HG02763 (cell line): ENCODE results near the gene DEPDC7.
A peak's percentile ranks its signal among the peaks of the same experiment; 100 is the strongest.

ENCODE experiments used
- ATAC-seq: cut with Tn5 transposase; IDR thresholded peaks from one replicate; pipeline ENCODE4 v1.9.1; 2021; ENCODE audit warnings: mild to moderate bottlenecking, moderate library complexity; ENCODE audit not compliant: unreplicated experiment

Gene DEPDC7

DNA sequence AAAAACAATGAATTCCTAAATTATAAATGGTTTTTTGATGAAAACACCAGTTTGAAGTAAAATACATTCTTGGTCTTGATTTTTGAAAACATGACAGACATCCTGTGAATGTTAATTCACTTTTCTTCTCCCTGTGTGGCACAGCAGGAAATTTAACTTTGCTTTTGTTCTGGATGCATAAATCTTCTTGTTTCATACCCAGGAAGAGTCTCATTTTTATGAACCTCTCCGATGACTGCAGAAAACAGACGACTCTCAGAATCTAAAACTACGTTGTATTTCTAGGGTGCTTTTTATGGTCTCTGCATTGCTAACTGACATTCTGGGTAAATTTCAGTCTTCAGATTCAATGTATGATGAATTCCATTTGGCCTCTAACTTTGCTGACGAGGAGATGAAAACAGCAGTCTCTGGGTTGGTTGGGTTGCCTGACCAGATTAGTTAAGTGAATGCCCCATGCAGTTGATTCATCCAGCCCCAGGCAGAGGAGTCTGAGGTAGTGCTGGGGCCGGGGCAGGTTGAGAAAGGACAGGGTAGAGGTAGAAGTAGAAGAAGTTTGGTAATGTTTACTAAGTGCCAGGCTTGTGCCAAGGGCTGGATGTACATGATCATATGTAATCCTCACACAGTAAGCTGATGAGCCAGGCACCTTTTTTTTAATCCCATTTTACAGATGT is 43.8 kb downstream of the DEPDC7 start:
- no peak for ATAC-seq

DNA sequence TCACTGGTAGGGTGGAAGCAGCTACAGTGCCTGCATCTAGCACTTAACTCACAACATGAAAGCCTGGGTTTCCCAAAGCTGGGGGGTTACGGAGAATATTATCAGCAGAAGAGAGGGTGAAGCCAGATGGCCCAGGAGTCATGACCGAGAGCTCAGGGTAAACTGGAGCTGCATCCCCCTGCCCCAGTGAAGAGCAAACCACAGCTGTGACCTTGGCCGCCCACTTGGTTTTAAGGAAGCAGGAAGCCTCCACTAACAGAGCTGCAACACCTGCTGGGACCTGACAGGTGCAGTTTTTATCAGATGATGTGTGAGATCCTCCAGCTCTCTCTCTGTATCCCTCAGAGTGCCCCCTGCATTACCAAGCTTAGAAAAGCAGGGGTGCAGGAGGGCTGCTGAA is 44.6 kb downstream of the DEPDC7 start:
- ATAC-seq, result no peak

DNA sequence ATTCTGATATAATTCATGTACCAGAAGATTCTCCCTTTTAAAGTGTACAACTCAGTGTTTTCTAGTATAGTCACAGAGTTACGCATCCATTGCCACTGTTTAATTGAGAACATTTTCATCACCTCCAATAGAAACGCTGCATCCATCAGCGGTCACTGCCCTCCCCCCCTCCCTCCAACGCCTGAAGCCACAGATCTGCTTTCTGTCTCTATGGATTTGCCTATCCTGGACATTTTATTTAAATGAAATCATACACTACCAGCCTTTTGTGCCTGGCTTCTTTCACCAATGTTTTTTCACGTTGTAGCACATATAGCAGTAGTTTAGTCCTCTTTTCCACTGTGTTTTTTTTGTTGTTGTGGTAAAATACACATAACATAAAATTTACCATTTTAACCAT is 46.5 kb downstream of the DEPDC7 start:
- no peak for ATAC-seq

DNA sequence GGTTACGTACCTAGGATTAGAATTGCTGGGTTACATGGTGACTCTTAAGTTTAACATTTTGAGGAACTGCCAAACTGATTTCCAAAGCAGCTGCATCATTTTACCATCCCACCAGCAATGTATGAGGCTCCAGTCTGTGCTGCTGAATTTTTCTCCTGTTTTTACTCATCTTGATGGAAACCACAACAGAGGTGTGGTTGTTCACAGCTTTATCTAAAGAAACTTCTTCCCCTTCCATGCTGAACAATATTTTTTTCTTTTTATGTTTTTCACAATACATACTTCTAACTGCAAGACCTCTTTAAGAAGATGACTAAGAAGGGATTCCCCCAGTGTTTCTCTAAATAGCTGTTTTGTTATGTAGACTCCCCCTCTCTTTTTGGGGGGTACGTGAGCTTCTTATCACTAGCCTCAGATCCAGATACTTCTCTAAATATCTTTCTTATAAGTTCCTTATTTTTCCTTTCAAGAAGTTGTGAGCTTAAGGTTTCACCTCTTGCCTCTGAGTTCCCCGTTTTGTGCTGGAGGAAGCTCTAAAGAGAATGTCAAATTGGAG is 47.7 kb downstream of the DEPDC7 start:
- peak; percentile 38 for ATAC-seq

DNA sequence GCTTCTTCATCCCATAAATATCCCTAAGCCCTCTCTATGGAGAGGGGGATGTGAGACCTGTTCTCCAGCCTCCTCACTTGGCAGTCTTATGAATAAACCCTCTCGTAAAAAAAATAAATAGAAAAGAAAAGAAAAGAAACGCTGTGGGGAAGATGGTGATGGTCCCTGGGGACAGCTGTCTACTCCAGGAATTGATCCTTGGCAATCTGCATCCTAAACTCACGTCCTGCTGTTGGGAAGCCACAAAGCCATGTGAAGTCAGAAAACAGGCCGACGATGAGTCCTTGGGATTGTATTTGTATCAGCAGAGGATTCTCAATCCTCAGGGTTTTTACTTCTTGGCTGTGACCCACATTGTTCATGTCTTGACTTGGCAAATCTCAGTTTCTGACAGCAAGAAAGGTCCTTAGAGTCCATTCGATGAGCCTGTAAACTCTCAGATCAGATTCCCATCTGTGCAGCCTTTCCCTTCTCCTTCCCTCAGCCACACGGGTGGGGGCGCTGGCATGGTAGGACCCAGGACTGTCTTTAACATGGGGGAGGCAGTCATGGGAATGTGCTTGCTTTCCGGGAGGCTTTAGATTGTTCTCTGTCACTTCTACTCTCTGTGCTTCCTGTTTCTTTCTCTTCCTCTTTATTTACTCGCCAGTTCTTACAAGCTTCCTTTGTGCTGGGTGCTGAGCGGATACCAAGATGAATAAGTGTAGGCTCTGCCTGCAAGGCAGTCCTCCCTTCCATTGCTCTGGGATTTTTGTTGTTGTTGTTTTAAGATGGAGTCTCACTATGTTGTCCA is 48.6 kb downstream of the DEPDC7 start:
- ATAC-seq, result no peak

DNA sequence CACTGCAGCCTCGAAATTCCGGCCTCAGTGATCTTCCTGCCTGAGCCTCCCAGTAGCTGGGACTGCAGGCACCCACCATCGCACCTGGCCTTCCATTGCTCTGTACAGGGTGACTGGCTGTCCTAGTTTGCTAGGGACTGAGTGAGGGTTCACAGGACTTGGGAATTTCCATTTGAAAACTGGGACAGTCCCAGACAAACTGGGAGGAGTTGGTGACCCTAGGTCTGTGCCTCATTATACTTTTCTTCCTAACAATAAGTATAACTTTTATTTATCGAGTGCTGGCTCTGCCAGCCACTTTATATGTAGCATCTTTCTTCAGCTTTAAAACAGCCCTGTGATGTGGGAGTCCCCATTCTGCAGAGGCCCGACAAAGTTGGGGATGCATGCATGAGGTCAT is 49.2 kb downstream of the DEPDC7 start:
- no peak for ATAC-seq

DNA sequence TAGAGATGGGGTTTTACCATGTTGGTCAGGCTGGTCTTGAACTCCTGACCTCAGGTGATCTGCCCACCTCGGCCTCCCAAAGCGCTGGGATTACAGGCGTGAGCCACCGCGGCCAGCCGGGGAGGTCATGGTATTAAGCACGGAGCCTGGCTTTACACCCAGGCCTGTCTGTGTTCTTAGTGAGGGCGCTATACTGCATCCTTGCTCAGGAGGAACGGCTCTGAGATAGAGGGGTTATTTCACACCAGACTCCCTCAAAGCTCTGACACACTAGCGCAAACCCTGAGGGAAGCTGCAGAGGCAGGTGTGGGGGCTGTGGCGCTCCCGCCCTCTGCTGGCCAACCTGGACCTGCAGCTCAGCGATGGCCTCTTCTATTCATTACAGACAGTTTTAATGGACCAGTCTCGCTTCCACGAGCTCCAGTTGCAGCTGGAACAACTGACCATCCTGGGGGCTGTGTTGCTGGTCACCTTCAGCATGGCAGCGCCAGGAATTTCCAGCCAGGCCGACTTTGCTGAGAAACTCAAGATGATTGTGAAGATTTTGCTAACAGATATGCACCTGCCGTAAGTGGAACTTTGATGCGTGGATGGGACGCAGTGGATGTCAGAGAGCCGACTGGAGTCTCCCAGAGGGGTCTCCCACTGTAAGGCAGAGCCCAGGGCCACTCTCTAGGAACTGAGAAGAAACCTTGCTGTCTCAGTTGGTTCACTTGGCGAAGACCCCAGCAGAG is 49.9 kb downstream of the DEPDC7 start:
- ATAC-seq, result peak; percentile 51

DNA sequence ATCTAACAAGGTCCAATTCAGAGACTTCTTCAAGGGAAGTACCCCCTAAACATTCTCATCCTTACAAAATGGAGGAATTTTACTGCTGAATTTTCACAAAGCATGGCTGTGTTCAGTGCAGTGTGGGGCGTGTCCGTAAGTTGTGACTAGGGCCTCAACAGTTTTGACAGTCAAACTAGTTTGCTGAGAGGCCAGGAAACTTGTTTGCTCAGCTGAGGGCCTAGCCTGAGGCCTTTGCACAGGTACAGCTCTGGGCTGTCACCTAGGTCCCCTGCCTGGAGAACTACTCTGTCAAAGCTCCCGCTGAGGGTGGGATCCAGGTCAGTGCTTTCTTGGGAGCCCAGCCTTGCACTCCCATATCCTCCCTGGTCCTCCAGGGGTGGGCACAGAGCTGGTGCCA is 51.6 kb downstream of the DEPDC7 start:
- no peak for ATAC-seq

DNA sequence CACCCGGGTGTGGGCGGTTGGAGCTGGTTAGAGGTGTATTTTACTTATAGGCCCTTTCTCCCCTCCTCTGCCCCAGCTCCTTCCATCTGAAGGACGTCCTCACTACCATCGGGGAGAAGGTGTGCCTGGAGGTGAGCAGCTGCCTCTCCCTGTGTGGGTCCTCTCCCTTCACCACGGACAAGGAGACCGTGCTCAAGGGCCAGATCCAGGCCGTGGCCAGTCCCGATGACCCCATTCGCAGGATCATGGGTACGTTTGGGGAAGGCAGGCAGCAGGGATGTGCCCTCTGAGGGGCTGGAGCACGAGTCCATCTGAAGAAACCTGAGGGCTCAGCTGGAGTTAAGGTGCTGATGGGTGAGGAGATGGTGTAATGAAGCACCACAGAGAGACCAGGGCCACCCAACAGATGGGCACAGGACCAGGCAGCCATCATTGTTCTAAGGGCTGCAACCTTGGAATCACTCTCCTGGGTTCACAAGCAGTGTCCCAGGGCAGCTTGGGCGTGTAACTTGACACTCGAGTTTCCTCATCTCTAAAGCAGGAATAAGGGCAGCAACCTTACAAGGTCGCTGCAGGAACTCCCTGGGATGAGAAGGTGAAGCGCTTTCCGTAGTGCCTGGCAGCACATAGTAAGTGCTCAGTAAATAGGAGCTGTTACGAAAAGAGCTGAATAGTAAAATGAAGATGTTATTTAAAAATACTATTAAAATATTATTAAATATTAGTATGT is 53.1 kb downstream of the DEPDC7 start:
- no peak for ATAC-seq

DNA sequence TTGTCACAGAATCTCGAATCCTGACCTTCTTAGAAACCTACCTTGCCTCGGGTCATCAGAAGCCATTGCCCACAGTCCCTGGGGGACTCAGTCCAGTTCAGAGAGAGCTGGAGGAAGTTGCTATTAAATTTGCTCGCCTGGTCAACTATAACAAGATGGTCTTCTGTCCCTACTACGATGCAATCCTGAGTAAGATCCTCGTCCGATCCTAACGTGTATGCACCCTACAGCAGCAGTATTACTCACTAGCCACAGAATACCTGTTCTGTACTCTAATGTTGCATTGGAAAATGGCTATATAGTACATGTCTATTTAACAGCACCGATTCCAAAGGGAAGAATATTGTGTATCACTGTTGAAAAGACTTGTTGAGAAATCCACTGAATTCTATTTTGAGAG is 56.8 kb downstream of the DEPDC7 start:
- ATAC-seq, result no peak
